Skeletal muscle satellite cell (primary cell): Measurements from ENCODE around the gene ZNF407.
A peak's percentile ranks its signal among the peaks of the same experiment; 100 is the strongest.

Experiments used
- H3K27me3 ChIP-seq: 2 replicates; pipeline ENCODE4 v1.7.0; 2013; ENCODE audit warnings: low read length; ENCODE audit not compliant: control insufficient read depth, insufficient read depth
- H3K36me3 ChIP-seq: 2 replicates; pipeline ENCODE4 v1.7.0; 2013; ENCODE audit warnings: mild to moderate bottlenecking, control low read depth, low read length; ENCODE audit not compliant: insufficient read depth
- H3K4me1 ChIP-seq: 2 replicates; pipeline ENCODE4 v1.7.0; 2013; ENCODE audit warnings: low read length; ENCODE audit not compliant: control insufficient read depth, insufficient read depth
- H3K4me2 ChIP-seq: 2 replicates; pipeline ENCODE4 v1.7.0; 2013; ENCODE audit warnings: mild to moderate bottlenecking, low read length
- H3K4me3 ChIP-seq: 2 replicates; pipeline ENCODE4 v1.7.0; 2013; ENCODE audit warnings: low read length
- H3K9ac ChIP-seq: 2 replicates; pipeline ENCODE4 v1.7.0; 2013; ENCODE audit warnings: mild to moderate bottlenecking, low read depth, low read length, moderate library complexity
- H3K9me3 ChIP-seq: replicated peaks from 2 replicates; pipeline ENCODE4 v1.7.0; 2013; ENCODE audit warnings: mild to moderate bottlenecking, control low read depth, low read length

ZNF407 gene

GRCh38 chr18:74930616-74931015 is 332.9 kb downstream of the ZNF407 start:
- Histone ChIP-seq H3K4me3 (no peak overlapping the region), H3K4me1 (peaks cover 7% of the 10 kb centered on the region), H3K4me2 (peak overlapping the region; percentile 19), H3K36me3 (no peaks in the 10 kb centered on the region), H3K27me3 (no peaks in the 10 kb centered on the region), H3K9me3 (no peaks in the 10 kb centered on the region), H3K9ac (no peak overlapping the region)

- no peaks in the 10 kb centered on the region for H3K36me3 ChIP-seq
- no peak overlapping the region for H3K4me2 ChIP-seq
- no peak overlapping the region for H3K9ac ChIP-seq
- no peaks in the 10 kb centered on the region for H3K9me3 ChIP-seq
- H3K4me1 ChIP-seq, result peaks cover 7% of the 10 kb centered on the region
- H3K4me3 ChIP-seq, result no peak overlapping the region
- H3K27me3 ChIP-seq, result no peaks in the 10 kb centered on the region
Measured at GRCh38 chr18:74933930-74934329, 336.3 kb downstream of the ZNF407 start.

- H3K4me2 ChIP-seq, result no peak overlapping the region
- no peaks in the 10 kb centered on the region for H3K9me3 ChIP-seq
- H3K27me3 ChIP-seq, result no peaks in the 10 kb centered on the region
- peaks cover 5% of the 10 kb centered on the region for H3K4me1 ChIP-seq
- H3K9ac ChIP-seq, result no peak overlapping the region
- H3K4me3 ChIP-seq, result no peak overlapping the region
- no peaks in the 10 kb centered on the region for H3K36me3 ChIP-seq
Measured at GRCh38 chr18:74935434-74935833, 337.8 kb downstream of the ZNF407 start.

GRCh38 chr18:74936343-74936742 is 338.7 kb downstream of the ZNF407 start:
- no peaks in the 10 kb centered on the region for H3K4me1 ChIP-seq

GRCh38 chr18:74937291-74937690 is 339.6 kb downstream of the ZNF407 start:
- H3K27me3 ChIP-seq, result no peaks in the 10 kb centered on the region
- H3K4me3 ChIP-seq, result no peak overlapping the region
- H3K4me2 ChIP-seq, result no peak overlapping the region
- H3K9ac ChIP-seq, result no peak overlapping the region
- no peaks in the 10 kb centered on the region for H3K36me3 ChIP-seq
- no peaks in the 10 kb centered on the region for H3K9me3 ChIP-seq
- peaks cover 4% of the 10 kb centered on the region for H3K4me1 ChIP-seq

More at GRCh38 chr18:74936343-74936742, 338.7 kb downstream of the ZNF407 start:
- no peaks in the 10 kb centered on the region for H3K9me3 ChIP-seq
- H3K9ac ChIP-seq, result no peak overlapping the region
- no peak overlapping the region for H3K4me2 ChIP-seq
- no peak overlapping the region for H3K4me3 ChIP-seq
- H3K27me3 ChIP-seq, result no peaks in the 10 kb centered on the region
- no peaks in the 10 kb centered on the region for H3K36me3 ChIP-seq

- peaks cover 11% of the 10 kb centered on the region for H3K4me1 ChIP-seq
- no peak overlapping the region for H3K4me2 ChIP-seq
- no peaks in the 10 kb centered on the region for H3K36me3 ChIP-seq
- H3K27me3 ChIP-seq, result no peaks in the 10 kb centered on the region
- H3K9ac ChIP-seq, result no peak overlapping the region
- H3K9me3 ChIP-seq, result no peaks in the 10 kb centered on the region
- H3K4me3 ChIP-seq, result no peak overlapping the region
Measured at GRCh38 chr18:74940856-74941255, 343.2 kb downstream of the ZNF407 start.

GRCh38 chr18:74942319-74942910 is 344.7 kb downstream of the ZNF407 start:
- Histone ChIP-seq H3K4me2 (no peak overlapping the region), H3K4me3 (no peak overlapping the region), H3K36me3 (no peaks in the 10 kb centered on the region), H3K27me3 (no peaks in the 10 kb centered on the region), H3K9ac (no peak overlapping the region), H3K9me3 (no peaks in the 10 kb centered on the region), H3K4me1 (peaks cover 23% of the 10 kb centered on the region)

- Histone ChIP-seq H3K36me3 (no peaks in the 10 kb centered on the region), H3K4me1 (peaks cover 30% of the 10 kb centered on the region), H3K9me3 (no peaks in the 10 kb centered on the region), H3K27me3 (no peaks in the 10 kb centered on the region), H3K4me3 (no peak overlapping the region), H3K4me2 (no peak overlapping the region), H3K9ac (no peak overlapping the region)
Measured at GRCh38 chr18:74944676-74945075, 347.0 kb downstream of the ZNF407 start.

- Histone ChIP-seq H3K27me3 (no peaks in the 10 kb centered on the region), H3K36me3 (no peaks in the 10 kb centered on the region), H3K4me3 (no peak overlapping the region), H3K9ac (peak overlapping the region; percentile 60), H3K4me2 (peak overlapping the region; percentile 57), H3K9me3 (no peaks in the 10 kb centered on the region), H3K4me1 (peaks cover 42% of the 10 kb centered on the region)
Measured at GRCh38 chr18:74945774-74946545, 348.3 kb downstream of the ZNF407 start.

- H3K9ac ChIP-seq, result peak overlapping the region; percentile 60
- H3K9me3 ChIP-seq, result no peaks in the 10 kb centered on the region
- peaks cover 49% of the 10 kb centered on the region for H3K4me1 ChIP-seq
Measured at GRCh38 chr18:74946646-74947375, 349.1 kb downstream of the ZNF407 start.

GRCh38 chr18:74947417-74947816 is 349.7 kb downstream of the ZNF407 start:
- Histone ChIP-seq H3K36me3 (no peaks in the 10 kb centered on the region), H3K4me2 (no peak overlapping the region), H3K4me3 (no peak overlapping the region), H3K9me3 (no peaks in the 10 kb centered on the region), H3K27me3 (no peaks in the 10 kb centered on the region), H3K4me1 (peaks cover 50% of the 10 kb centered on the region), H3K9ac (peak overlapping the region; percentile 60)

More at GRCh38 chr18:74946646-74947375, 349.1 kb downstream of the ZNF407 start:
- H3K4me3 ChIP-seq, result peak overlapping the region; percentile 5
- no peaks in the 10 kb centered on the region for H3K27me3 ChIP-seq
- no peaks in the 10 kb centered on the region for H3K36me3 ChIP-seq
- H3K4me2 ChIP-seq, result peak overlapping the region; percentile 57
